Activated CD8-positive, alpha-beta memory T cell treated with anti-CD3 and anti-CD28 coated beads, Interleukin-2, amount 50 U/mL, for 48 hours (primary cell): ENCODE results near the gene CD8B.

Experiments
- DNase-seq: peaks from one replicate; pipeline ENCODE4 v3.0.0-alpha.2; 2020

CD8B gene

GRCh38 chr2:86794861-86795260, 66.8 kb downstream of the CD8B start:
- DNase-seq: no peak

- DNase-seq: no peak
These were observed 67.9 kb downstream of the CD8B start for GRCh38 chr2:86793752-86794151.

- no peak for DNase-seq
These were observed 70.1 kb downstream of the CD8B start for GRCh38 chr2:86791573-86791972.

GRCh38 chr2:86790676-86791572, 70.8 kb downstream of the CD8B start, which contains the start of gene CD8A:
CD8A (minus strand) TSS chr2:86790913; CDS start chr2:86790825, 88 bp downstream.
- DNase-seq: peak; percentile 87

- DNase-seq: no peak
These were observed 71.5 kb downstream of the CD8B start for GRCh38 chr2:86790134-86790675.

- DNase-seq: no peak
These were observed 72.0 kb downstream of the CD8B start for GRCh38 chr2:86789687-86790133.

GRCh38 chr2:86788881-86789686, 72.6 kb downstream of the CD8B start:
- DNase-seq: peak; percentile 85

- no peak for DNase-seq
These were observed 73.5 kb downstream of the CD8B start for GRCh38 chr2:86788165-86788564.

GRCh38 chr2:86787736-86788135, 74.0 kb downstream of the CD8B start:
- DNase-seq: no peak

- DNase-seq: peak; percentile 81
These were observed 75.6 kb downstream of the CD8B start for GRCh38 chr2:86786001-86786536.

GRCh38 chr2:86785456-86785855, 76.2 kb downstream of the CD8B start:
- peak; percentile 88 for DNase-seq

- DNase-seq: no peak
These were observed 77.9 kb downstream of the CD8B start for GRCh38 chr2:86783615-86784339.

- DNase-seq: no peak
These were observed 78.9 kb downstream of the CD8B start for GRCh38 chr2:86782748-86783147.

- no peak for DNase-seq
These were observed 80.3 kb downstream of the CD8B start for GRCh38 chr2:86781363-86781762.

GRCh38 chr2:86779971-86780370, 81.7 kb downstream of the CD8B start:
- DNase-seq: no peak

GRCh38 chr2:86778957-86779356, 82.7 kb downstream of the CD8B start:
- DNase-seq: no peak

- no peak for DNase-seq
These were observed 85.2 kb downstream of the CD8B start for GRCh38 chr2:86776532-86776931.

- DNase-seq: no peak
These were observed 86.3 kb downstream of the CD8B start for GRCh38 chr2:86775338-86775737.

- no peak for DNase-seq
These were observed 86.8 kb downstream of the CD8B start for GRCh38 chr2:86774862-86775261.

- DNase-seq: no peak
These were observed 89.1 kb downstream of the CD8B start for GRCh38 chr2:86772611-86773010.

GRCh38 chr2:86770816-86771301, 90.8 kb downstream of the CD8B start:
- no peak for DNase-seq

- DNase-seq: no peak
These were observed 91.8 kb downstream of the CD8B start for GRCh38 chr2:86769838-86770237.
